AG08396 (cell line): ENCODE results near the gene PCIF1.
"Not testable (repeated sequence)": the region's sequence is repeated elsewhere in the genome, so short reads cannot be mapped to it uniquely, and the experiment has no call there.

Experiments used
- DNase-seq: peaks from one replicate; pipeline ENCODE4 v3.0.0; 2012; ENCODE audit warnings: low spot score, mixed read lengths

The PCIF1 gene

GRCh38 chr20:45994761-45995493, 60.4 kb downstream of the PCIF1 start:
- no peak for DNase-seq

GRCh38 chr20:45995495-45996097, 61.1 kb downstream of the PCIF1 start:
- DNase-seq: not testable (repeated sequence)

GRCh38 chr20:45997187-45997586, 62.7 kb downstream of the PCIF1 start:
- DNase-seq: no peak
